Hematopoietic multipotent progenitor cell treated with erythropoietin and hydrocortisone succinate and interleukin-3 and kit ligand, for 17 days (in vitro differentiated cells): ENCODE results near the gene ACSL3.
"Not testable (repeated sequence)": the region's sequence is repeated elsewhere in the genome, so short reads cannot be mapped to it uniquely, and the experiment has no call there.

Experiments used
- DNase-seq: peaks from one replicate; pipeline ENCODE4 v3.0.0-alpha.2; 2015; ENCODE audit warnings: low spot score

Gene ACSL3

DNA sequence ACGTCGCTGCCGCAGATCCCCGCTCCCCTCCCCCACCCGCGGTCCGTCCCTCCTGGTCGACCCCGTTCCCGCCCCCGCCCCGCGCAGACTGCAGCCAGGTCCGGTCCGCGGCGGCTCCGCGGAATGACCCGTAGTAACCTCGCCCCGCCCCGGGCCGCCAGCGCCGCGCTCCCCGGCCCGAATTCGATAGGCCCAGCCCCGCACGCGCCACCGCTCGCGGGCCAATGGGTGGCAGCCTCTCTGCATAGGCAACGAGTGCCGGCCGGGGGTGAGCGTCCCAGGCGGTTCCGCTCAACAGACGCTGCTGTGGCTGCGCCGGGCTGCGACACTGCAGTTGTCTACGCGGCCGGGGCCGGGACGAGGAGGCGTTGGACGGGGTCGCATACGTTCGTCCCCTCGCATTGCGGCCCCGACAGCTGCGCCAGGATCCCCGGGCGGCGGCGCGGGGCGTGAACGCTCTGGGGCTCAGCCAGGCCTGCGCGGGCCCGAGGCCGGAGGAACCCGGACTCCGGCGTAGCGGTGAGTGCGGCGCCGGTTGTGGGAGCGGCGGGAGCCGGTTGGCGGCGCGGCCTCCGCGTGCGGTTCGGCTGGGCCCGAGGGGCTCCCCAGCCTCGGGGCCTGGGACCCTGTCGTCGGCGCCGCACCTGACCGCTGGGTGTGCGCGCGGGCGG, at the start of gene ACSL3:
TSS of gene ACSL3 (plus strand) at position 297 of the 671 bp plus-strand sequence. CDS start 47,737 bp downstream, outside the sequence.
- peak; percentile 84 for DNase-seq

DNA sequence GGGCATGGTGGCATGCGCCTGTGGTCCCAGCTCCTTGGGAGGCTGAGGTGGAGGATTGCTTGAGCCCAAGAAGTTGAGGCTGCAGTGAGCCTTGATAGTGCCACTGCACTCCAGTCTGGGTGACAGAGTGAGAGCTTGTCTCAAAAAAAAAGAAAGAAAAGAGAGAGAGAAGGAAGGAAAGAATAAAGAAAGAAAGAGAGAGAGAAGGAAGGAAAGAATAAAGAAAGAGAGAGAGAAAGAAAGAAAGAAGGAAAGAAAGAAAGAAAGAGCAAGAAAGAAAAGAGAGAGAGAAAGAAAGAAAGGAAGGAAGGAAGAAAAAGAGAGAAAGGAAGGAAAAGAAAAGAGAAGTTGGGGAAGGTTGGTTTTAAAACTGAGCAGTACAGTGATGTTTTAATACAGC, 49.0 kb upstream of the ACSL3 start:
- no peak for DNase-seq

DNA sequence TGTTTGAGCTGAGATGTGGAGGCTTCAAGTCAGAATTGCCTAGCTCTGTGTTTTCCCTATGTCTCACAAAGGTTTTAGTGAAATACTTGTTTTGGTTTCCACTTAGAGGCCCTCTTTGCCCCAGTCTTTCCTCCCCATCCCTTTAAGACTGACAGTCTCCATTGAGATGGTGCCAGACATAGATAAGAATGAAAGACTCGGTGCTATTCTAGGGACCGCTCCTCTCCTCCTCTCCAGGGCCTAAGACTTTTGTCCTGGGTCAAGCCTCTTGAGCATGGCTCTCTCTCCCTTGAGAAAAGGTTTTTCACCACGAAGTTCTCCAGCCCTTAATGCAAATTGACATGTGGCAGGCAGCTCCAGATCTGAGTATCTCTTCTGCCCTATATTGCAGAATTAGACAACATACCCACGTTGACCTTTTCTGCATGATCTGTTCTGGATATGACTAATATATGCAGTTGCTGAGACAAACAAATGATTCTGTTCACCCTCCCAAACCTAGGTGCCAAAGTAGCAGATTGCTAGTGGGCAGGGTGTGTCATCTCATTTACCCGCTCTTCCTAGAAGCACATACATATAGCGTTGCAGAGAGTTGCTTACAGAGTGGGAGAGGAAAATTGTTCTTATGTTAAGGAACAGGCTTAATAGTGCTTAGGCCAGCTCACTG, 47.5 kb upstream of the ACSL3 start:
- DNase-seq, result no peak

DNA sequence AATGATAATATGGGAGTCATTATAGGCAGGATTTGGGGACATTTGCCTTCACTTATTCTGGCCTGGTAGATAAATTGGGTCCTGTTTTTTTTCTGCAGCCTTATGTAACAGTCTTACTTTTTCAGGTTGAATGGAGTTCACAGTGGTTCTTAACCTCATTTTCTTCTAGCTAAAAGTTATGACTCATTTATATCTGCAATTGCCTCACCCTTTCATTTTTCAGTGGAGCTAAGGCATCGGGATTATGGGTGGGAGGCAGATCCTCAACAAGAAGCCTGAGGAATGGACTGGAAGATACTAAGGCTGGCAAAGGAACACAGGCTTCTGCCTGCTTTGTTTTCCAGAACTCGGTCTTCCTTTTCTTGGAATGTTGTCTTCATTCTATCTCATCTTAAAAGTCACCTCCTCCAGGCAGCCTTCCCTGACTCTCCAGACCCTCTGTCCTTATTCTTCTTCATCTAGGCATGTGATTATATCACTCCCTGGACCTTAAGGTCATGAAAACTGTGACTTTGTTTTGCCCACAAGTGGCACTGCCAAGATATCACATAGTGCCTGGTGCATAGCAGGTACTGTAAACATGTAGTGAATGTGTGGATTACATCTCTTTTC, 41.0 kb upstream of the ACSL3 start:
- no peak for DNase-seq

DNA sequence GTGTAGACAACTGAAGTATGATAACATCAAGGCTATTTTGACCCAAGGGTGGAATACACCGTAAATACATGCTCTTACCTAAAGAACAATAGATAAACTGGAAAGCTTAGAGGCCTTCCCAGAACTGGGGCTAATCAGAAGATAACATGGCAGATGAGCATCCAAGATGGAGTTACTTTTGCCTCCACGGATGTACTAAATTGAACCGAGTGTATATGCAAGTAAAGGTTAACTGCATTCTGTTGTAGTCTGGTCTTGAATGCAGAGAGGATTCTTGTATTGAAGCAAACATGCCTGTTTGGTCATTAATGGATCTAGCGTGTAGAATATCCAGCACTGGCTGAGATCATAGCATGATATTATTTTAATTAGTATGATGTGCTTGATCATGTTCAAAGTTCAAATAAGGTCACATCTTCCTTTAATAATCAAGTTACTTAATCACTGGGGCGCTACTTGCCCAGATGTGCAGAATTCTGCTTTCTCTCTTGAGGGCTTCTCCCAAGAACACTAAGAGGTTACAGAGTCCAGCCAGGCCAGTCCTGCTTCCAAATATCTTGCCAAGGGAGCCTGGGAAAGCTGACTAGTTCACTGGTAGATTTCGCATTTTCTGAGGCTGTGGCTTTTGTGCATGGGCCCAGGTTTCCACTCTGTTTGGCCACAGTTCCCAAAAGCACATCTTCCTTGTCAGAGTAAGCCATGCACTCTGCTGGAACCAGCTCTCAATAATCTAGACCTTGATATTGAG, 37.5 kb upstream of the ACSL3 start:
- no peak for DNase-seq

DNA sequence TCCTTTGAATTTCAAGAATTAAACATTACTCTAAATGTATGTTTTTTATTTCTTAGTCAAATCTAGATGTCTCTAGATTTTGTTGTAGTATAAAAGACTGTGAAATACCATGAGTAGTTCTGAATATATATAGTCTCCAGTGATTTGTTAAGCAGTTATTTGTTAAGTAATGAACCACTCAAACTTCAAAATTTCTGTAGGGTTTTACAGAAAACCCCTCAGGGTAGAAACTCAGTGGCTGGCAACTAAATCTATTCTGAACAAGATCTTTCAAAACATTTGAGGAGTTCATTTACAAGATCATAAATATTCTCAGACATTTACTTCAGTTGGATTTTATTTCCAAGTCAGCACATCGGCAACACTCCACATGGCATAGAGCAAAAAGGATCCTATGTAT, 35.8 kb upstream of the ACSL3 start:
- no peak for DNase-seq

DNA sequence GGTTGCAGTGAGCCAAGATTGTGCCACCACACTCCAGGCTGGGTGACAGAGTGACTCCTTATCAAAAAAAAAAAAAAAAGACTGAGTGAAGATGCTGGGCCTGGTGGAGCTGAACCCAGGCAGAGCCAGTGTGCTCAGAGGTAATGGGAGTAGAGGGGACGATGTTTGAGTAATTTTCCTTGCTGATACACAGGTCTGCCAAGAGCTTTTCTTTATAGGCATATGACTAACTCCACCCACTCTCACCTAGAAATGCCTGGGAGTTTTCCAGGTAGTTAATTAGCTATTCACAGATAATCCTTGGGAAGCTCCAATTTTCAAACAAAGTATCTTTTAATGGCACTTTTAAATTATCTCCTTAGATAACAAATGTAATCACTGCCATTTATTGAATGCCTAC, 33.4 kb upstream of the ACSL3 start:
- no peak for DNase-seq

DNA sequence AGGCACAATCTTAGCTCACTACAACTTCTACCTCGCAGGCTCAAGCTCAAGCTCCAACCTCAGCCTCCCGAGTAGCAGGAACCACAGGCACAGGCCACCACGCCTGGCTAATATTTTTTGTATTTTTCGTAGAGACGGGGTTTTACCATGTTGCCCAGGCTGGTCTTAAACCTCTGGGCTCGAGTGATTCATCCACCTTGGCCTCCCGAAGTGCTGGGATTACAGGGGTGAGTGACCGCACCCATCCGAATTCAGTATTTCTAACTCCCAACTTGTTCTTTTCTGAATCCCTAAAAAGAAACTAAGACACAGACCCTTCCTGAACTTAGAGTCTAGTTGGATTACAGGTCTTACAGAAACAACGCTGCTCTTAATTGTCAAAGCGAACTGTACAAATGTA, 32.3 kb upstream of the ACSL3 start:
- no peak for DNase-seq

DNA sequence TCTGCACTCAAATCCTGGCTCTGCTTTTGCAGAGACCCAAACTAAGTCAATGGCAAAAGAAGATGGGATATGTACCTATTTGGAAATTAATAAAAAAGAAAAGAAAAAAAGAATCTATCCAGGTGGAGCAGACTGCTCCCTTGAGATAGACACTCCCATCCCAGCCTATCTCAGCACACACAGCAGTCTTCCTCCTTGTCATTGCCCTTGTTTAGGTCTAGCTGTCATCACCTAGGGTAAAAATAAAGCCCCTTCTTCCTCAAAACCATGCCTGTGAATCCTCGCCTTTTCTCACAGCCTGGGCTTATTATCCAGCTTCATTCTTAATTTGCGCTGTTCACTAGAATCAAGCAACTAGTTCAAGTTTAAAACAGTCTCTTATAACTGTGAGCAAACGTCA, 30.7 kb upstream of the ACSL3 start:
- DNase-seq, result no peak

DNA sequence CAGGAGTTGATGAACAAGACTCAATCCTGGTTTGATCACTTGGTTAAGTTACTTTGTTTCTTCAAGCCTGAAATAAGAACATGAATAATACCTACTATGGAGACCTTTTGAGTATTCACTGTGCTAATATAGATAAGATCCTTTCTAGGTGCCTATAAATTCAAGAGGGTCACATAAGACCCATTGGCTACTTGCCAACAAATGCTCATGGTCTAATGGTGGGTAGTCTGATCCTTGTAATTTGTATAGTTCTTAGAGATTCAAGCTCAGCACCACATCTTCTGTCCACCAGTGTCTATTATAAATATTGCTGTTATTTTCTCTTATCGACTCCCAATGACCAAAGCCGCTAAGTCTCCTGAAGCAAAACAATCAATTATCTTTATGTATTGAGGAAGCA, 27.4 kb upstream of the ACSL3 start:
- DNase-seq, result no peak

DNA sequence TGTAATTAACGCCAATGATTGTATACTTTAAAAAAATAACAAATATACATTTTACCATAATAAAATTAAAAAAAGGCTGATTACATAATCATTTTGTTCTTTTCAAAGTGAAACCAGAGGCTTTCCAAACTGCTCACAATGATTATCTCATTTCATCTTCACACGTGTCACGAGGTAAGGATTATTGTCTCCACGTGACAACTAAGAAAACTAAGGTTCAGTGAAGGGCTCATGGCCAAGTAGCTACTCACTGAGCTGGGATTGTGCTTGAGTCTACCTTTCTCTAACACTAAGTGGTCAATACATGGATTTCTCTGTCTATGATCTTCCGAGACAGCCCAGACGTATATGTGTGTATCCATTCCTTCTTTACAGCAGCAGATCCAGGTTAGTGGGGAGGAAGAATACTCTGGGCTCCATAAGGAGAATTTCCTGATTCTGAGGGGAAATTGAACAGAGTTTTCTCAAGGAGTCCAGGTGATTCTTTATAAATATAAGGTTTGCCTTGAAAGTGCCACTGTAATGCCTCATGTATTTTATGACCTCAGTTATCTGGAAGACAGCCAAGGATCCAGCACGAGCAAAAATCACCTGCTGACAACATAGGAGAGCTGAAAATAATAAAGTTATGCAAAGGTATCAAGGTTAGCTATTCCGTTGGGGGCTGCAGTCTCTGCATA, 25.6 kb upstream of the ACSL3 start:
- no peak for DNase-seq

DNA sequence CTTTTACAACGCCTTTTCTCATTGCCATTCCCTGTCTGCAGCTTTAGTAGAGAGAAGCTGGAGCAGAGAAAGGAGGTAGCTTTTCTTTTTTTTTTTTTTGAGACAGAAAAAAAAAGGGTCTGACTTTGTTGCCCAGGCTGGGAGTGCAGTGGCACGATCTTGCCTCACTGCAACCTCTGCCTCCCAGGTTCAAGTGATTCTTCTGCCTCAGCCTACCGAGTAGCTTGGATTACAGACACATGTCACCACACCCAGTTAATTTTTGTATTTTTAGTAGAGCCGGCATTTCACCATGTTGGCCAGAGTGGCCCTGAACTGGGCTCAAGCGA, 25.0 kb upstream of the ACSL3 start:
- DNase-seq, result no peak

DNA sequence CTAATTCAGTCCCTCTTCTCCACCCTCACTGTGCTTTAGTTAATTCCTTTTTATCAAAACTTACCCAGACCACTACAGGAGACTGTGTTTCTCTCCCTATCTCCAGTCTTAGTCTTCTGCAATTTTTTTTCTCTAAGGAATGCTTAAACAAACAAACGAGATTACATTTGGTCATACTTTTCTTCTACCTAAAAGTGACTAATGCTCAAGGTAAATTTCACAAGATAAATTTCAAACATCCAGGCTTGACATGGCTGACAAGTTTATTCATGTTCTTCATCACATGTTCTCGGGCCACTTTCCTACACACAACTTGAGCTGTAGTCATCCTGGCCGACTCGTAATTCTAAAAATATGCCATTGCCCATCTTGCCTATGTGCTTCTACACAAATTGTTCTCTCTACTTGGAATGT, 23.2 kb upstream of the ACSL3 start:
- no peak for DNase-seq

DNA sequence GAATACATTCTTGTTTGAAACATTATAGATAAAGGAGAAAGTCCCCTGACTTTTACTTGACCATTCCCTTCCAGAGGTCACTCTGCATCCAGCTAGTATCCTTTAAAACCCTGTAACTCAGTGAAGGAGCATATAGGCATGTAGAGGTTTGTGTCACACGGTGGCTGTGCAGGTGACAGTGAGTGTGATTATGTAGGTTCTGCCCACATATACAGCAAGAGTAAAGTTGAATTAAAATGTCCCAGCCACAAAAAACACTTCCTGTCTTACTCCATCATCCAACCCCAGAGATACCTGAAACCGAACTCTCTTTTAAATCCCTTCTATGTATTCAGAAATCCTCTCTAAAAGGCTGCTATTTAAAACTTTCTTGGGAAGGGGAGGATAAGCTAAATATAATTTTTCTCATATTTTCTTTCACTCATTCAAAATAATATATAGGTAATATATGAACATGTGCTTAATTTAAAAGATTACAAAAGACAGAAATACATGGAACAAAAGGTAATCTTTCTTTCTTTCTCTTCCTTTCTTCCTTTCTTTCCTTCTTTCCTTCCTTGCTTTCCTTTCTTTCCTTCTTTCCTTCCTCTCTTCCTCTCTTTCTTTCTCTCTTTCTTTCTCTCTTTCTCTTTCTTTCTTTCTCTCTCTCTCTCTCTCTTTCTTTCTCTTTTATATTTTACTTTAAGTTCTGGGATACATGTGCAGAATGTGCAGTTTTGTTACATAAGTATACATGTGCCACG, 20.6 kb upstream of the ACSL3 start:
- DNase-seq, result no peak

DNA sequence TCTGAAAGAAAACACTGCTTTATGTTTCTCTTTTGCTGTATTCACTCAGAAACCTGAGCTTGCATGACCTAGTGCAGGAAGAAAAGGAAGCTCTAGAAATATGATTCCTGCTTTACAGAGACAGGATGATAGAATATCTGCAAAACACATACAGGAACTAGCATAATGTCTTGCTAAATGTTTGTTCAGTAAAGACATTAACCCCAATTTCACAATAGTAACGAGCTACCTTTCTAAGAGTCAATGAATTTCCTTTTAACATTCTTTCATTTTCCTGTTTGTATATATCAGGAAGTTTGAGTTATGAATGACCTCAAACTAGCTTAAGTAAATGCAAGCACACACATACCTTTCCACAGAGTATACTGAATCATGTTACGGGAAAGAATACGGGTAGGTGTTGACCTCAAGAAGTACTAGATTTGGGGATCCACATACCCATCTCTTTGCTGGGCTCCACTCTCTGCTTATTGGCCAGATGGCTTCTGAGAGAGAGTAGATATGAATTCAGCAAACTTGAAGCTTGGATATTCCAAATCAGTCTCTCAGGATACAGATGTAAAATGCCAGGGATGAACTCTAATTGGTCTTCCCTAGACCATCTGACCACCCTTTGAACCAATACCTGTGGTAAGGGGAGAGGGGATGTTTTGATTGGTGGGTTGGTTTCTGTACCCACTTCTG, 18.2 kb upstream of the ACSL3 start:
- no peak for DNase-seq

DNA sequence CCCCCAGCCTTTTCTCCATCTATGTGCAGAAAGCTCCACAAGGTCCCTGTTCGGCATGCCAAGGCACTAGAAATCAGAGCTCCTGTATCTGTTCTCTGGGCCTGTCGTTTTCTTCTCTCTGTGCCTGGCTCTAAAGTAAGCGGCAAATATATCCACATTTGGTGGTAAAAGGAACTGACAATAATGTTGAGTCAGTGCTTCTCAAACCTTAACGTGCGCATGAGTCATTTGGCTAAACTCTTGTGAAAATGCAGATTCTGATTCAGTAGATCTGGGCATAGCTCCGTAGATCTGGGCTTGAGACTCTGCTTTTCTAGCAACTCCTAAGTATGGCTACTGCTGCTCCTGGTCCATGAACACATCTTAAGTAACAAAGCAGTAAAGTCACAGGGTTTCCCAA, 16.5 kb upstream of the ACSL3 start:
- no peak for DNase-seq

DNA sequence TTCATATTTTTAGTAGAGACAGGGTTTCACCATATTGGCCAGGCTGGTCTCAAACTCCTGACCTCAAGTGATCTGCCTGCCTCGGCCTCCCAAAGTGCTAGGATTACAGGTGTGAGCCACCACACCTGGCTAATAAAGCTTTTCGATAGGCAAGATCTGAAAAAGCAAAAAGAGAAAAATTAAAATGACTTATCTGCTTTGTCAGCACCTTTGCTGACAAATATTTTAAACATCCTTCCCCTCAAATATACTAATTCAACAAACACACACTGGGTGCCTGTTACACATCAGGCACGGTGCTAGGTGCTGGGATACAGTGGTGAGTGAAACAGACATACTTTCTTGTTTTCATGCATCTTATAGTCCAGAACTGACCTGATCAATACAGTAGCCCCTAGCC, 15.5 kb upstream of the ACSL3 start:
- DNase-seq, result not testable (repeated sequence)

DNA sequence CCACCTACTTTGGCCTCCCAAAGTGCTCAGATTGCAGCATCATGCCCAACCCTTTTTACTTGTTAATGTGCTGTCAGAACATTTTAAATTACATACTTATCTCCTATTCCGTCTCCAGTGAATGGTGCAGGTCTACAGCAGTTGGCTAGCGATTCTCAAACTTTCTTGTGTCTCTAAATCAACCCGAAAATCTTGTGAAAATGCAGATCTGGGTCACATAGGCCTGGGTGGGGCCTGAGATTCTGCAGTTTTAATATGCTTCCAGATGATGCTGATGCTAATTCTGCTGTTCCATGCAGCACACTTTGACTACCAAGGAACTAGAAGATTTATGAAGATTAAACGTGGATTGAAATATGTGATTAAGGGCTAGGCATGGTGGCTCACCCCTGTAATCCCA, 14.8 kb upstream of the ACSL3 start:
- no peak for DNase-seq

DNA sequence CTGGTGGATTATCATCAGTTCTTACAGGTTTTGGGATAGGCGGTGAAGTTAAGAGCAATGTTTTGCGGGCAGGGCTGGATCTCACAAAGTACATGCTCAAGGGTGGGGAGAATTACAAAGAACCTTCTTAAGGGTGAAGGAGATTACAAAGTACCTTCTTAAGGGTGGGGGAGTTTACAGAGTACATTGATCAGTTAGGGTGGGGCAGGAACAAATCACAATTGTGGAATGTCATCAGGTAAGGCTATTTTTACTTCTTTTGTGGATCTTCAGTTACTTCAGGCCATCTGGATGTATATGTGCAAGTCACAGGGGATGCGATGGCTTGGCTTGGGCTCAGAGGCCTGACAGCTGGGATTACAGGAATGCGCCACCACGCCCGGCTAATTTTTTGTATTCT, 12.8 kb upstream of the ACSL3 start:
- DNase-seq, result not testable (repeated sequence)

DNA sequence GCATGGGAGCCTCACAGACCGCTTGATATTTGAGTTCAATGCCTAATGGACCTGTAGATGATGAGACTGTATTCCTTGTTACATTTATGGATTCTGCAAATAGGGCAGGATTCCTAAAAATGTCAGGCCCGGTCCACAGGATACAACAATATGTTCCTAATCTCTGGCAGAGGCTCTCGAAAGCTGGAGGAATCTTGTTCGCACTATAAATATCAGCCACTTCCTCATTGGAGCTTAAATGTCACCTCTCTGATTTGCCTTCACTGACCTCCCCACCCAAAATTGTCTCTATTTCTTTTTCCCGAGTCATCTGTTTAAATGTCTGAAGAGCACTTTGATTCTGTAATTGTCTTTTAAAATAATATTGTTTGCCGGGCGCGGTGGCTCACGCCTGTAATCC, 12.0 kb upstream of the ACSL3 start:
- DNase-seq, result no peak

DNA sequence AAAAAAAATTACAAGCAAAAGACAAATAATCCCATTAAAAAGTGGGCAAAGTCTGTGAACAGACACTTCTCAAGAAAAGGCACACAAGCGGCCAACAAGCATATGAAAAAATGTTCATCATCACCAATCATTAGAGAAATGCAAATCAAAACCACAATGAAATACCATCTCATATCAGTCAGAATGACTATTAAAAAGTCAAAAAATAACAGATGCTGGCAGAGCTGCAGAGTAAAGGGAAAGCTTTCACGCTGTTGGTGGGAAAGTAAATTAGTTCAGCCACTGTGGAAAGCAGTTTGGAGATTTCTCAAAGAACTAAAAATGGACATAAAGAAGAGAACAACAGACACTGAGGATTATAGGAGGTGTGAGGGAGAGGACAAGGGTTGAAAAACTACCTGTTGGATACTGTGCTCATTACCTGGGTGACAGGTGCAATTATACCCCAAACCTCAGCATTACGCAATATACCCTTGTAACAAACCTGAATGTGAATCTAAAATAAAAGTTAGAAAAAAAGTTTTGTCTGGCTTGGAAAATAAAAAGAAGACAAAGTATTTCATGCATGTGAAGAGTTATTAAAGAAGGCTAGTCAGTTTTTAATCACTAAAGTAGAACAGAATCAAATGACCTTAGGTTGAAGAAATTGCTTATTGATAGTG, 8.7 kb upstream of the ACSL3 start:
- DNase-seq, result no peak
